ENCODE measurements around the gene OTX2.

DNA sequence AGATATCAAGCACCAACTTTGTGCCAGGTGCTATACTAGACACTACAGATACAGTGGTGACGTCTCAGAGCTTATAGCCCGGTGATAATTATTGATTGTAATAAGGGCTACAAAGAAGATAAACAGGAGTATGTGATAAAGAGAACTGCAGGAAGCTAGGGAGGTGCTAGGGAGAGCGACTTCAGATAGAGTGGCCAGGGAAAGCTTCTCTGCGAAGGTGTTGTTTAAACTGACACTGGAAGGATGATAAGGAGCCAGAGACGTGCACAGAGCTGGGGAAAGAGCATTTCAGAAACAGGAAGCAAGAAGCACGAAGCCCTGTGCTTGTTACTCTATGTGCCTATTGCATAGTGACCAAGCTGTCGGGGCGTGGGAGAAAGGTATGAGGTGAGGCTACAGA, 48.1 kb upstream of the OTX2 start:
- TF ChIP-seq, protein P1, sequence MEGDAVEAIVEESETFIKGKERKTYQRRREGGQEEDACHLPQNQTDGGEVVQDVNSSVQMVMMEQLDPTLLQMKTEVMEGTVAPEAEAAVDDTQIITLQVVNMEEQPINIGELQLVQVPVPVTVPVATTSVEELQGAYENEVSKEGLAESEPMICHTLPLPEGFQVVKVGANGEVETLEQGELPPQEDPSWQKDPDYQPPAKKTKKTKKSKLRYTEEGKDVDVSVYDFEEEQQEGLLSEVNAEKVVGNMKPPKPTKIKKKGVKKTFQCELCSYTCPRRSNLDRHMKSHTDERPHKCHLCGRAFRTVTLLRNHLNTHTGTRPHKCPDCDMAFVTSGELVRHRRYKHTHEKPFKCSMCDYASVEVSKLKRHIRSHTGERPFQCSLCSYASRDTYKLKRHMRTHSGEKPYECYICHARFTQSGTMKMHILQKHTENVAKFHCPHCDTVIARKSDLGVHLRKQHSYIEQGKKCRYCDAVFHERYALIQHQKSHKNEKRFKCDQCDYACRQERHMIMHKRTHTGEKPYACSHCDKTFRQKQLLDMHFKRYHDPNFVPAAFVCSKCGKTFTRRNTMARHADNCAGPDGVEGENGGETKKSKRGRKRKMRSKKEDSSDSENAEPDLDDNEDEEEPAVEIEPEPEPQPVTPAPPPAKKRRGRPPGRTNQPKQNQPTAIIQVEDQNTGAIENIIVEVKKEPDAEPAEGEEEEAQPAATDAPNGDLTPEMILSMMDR (conservative IDR thresholded peaks at IDR 0.05; ENCODE audit: low read length): no peak
- no peak for TF ChIP-seq EZH2phosphoT487 (IDR thresholded peaks at IDR 0.05; ENCODE audit: borderline replicate concordance, low read depth, low read length)
